ENCODE results near the gene RGS10. TPM values are rescaled to one million over a fixed set of nuclear protein-coding genes. Genes with fewer than 3 reads are reported as not detected.

Gene RGS10
- total and polyA plus RNA-seq, 9 donors: 34.1 to 60.7 (median 46.2) TPM

DNA sequence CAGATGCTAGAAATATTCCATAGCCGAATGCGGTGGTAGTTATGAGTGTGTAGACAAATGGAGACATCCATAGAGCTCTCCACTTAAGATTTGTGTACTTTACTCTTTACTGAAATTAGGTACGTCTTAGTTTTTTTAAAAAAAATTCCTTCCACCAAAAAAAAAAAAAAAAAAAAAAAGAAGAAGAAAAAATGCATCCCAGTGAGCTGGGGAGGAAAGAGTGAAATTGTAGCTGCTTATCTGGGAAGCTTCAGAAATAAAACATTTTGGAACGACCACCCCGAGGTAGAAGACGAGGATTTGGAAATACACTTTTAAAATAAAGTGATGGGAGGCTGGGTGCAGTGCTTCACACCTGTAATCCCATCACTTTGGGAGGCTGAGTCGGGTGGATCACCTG is 53.8 kb downstream of the RGS10 start:
- Histone ChIP-seq H3K4me3 (ENCODE audit: low read length) (no peak overlapping the region), H3K4me1 (ENCODE audit: control insufficient read depth, insufficient read depth, low read length) (peaks cover 18% of the 10 kb centered on the region), H3K27ac (ENCODE audit: low read length) (no peak overlapping the region), H3K9me3 (replicated peaks; ENCODE audit: control insufficient read depth, low read depth, low read length) (no peaks in the 10 kb centered on the region), H3K27me3 (ENCODE audit: control insufficient read depth, insufficient read depth, low read length) (no peaks in the 10 kb centered on the region), H3K36me3 (ENCODE audit: control insufficient read depth, insufficient read depth, low read length) (no peaks in the 10 kb centered on the region)
- DNase-seq: no peak
- WGBS (ENCODE audit: insufficient coverage): no CpG with 5 or more reads among the region's 7 CpGs

DNA sequence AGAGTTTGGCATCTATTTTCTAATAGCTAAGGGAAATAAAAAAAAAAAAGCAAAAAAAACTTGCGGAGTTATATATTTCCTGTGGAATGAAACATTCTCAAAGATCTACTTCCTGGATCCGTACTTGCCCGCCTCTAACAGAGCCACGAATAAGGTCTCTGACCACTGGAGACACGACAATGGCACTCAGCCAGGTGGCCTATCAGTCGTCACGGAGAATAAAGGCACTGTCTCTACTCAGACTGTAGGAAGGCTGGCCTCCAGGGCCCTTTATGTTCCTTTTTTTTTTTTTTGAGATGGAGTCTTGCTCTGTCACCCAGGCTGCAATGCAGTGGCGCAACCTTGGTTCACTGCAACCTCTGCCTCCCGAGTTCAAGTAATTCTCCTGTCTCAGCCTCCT is 58.7 kb downstream of the RGS10 start:
- Histone ChIP-seq H3K4me3 (ENCODE audit: low read length) (no peak overlapping the region), H3K9me3 (replicated peaks; ENCODE audit: control insufficient read depth, low read depth, low read length) (no peaks in the 10 kb centered on the region), H3K27ac (ENCODE audit: low read length) (no peak overlapping the region), H3K27me3 (ENCODE audit: control insufficient read depth, insufficient read depth, low read length) (peaks cover 7% of the 10 kb centered on the region), H3K36me3 (ENCODE audit: control insufficient read depth, insufficient read depth, low read length) (no peaks in the 10 kb centered on the region), H3K4me1 (ENCODE audit: control insufficient read depth, insufficient read depth, low read length) (peaks cover 3% of the 10 kb centered on the region)
- 34% methylated on average over 6 of the region's 9 CpGs for WGBS (ENCODE audit: insufficient coverage)
- DNase-seq: no peak

GRCh38 chr10:119483001-119483400 is 59.5 kb downstream of the RGS10 start:
- Histone ChIP-seq H3K9me3 (replicated peaks; ENCODE audit: control insufficient read depth, low read depth, low read length) (no peaks in the 10 kb centered on the region), H3K27ac (ENCODE audit: low read length) (no peak overlapping the region), H3K4me1 (ENCODE audit: control insufficient read depth, insufficient read depth, low read length) (peaks cover 5% of the 10 kb centered on the region), H3K36me3 (ENCODE audit: control insufficient read depth, insufficient read depth, low read length) (no peaks in the 10 kb centered on the region), H3K27me3 (ENCODE audit: control insufficient read depth, insufficient read depth, low read length) (peaks cover 7% of the 10 kb centered on the region), H3K4me3 (ENCODE audit: low read length) (no peak overlapping the region)
- 100% methylated on average over 1 of the region's 6 CpGs for WGBS (ENCODE audit: insufficient coverage)
- no peak for DNase-seq

DNA sequence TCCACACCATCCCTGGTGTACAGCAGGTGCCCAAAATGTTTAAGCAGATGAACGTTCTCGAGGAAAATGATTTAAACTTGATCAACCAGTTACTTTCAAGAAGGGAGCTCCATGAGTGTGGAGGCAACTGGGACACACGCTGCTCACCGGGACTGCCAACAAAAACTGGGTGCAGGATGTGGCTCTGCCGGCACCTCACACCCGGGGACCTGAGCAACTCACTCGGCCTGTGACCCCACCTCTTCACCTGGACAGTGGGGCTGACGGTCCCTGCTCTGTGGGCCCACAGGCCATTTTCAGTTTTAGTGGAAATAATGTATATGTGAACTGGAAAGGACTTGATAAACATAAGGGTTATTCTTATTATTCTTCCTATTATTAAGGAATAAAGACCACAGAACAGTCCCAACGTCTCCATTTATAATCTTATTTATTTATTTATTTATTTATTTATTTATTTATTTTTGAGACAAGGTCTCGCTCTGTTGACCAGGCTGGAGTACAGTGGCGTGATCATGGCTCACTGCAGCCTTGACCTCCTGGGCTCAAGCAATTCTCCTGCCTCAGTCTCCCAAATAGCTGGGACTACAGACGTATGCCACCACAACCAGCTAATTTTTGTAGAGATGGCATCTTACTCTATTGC is 60.6 kb downstream of the RGS10 start:
- H3K36me3 ChIP-seq (ENCODE audit: control insufficient read depth, insufficient read depth, low read length): no peaks in the 10 kb centered on the region
- 95% methylated on average over 4 of the region's 12 CpGs for WGBS (ENCODE audit: insufficient coverage)
- no peak for DNase-seq
- H3K27ac ChIP-seq (ENCODE audit: low read length): no peak overlapping the region
- no peaks in the 10 kb centered on the region for H3K9me3 ChIP-seq (replicated peaks; ENCODE audit: control insufficient read depth, low read depth, low read length)
- peaks cover 9% of the 10 kb centered on the region for H3K27me3 ChIP-seq (ENCODE audit: control insufficient read depth, insufficient read depth, low read length)
- H3K4me3 ChIP-seq (ENCODE audit: low read length): no peak overlapping the region
- peaks cover 5% of the 10 kb centered on the region for H3K4me1 ChIP-seq (ENCODE audit: control insufficient read depth, insufficient read depth, low read length)

DNA sequence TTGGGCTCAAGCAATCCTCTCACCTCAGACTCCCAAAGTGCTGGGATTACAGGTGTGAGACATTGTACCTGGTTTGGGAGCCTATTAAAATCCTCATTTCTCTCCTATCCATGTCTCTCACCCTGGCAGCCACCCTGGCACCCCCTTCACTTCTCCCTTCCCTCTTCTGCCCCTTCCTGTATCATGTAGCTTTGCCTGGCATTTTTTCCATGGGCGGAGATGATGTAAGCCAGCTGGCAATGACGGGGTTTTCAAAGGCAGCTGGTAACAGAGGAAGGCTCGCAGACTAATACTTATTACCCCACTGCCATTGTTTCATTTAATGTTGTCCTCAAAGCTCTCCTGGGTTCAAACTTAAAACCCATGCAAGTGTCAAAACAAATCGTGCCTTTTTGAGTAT is 61.9 kb downstream of the RGS10 start:
- no peak overlapping the region for H3K27ac ChIP-seq (ENCODE audit: low read length)
- no peak overlapping the region for H3K4me3 ChIP-seq (ENCODE audit: low read length)
- DNase-seq: peak; percentile 73
- H3K4me1 ChIP-seq (ENCODE audit: control insufficient read depth, insufficient read depth, low read length): peaks cover 5% of the 10 kb centered on the region
- no peaks in the 10 kb centered on the region for H3K36me3 ChIP-seq (ENCODE audit: control insufficient read depth, insufficient read depth, low read length)
- peaks cover 9% of the 10 kb centered on the region for H3K27me3 ChIP-seq (ENCODE audit: control insufficient read depth, insufficient read depth, low read length)
- no CpG with 5 or more reads among the region's 4 CpGs for WGBS (ENCODE audit: insufficient coverage)
- H3K9me3 ChIP-seq (replicated peaks; ENCODE audit: control insufficient read depth, low read depth, low read length): no peaks in the 10 kb centered on the region

DNA sequence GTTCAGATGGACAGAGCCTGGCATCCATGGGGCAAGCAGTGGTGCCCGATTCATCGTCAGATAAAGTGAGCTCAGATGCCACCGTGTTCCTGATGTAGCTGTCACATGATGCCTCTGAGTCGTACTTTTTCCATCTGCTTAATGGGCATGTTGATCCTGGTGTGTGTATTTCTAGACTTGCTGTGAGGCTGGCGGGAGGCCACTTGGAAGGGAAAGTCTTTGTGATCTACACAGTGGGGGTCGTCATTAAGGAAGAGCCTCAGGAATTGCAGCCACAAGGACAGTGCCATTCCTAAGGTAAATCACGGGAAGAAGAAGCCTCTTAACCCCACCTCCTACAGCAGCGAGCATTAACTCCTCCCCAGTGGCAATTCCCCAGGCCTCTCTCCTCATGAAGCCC is 63.0 kb downstream of the RGS10 start:
- Histone ChIP-seq H3K9me3 (replicated peaks; ENCODE audit: control insufficient read depth, low read depth, low read length) (no peaks in the 10 kb centered on the region), H3K27ac (ENCODE audit: low read length) (no peak overlapping the region), H3K27me3 (ENCODE audit: control insufficient read depth, insufficient read depth, low read length) (peaks cover 9% of the 10 kb centered on the region), H3K36me3 (ENCODE audit: control insufficient read depth, insufficient read depth, low read length) (no peaks in the 10 kb centered on the region), H3K4me3 (ENCODE audit: low read length) (no peak overlapping the region), H3K4me1 (ENCODE audit: control insufficient read depth, insufficient read depth, low read length) (peaks cover 5% of the 10 kb centered on the region)
- 32% methylated on average over 6 of the region's 8 CpGs for WGBS (ENCODE audit: insufficient coverage)
- no peak for DNase-seq

GRCh38 chr10:119478811-119479341 is 63.6 kb downstream of the RGS10 start:
- WGBS (ENCODE audit: insufficient coverage): 32% methylated on average over 5 of the region's 6 CpGs
- Histone ChIP-seq H3K27me3 (ENCODE audit: control insufficient read depth, insufficient read depth, low read length) (peaks cover 9% of the 10 kb centered on the region), H3K9me3 (replicated peaks; ENCODE audit: control insufficient read depth, low read depth, low read length) (no peaks in the 10 kb centered on the region), H3K4me1 (ENCODE audit: control insufficient read depth, insufficient read depth, low read length) (peaks cover 5% of the 10 kb centered on the region), H3K36me3 (ENCODE audit: control insufficient read depth, insufficient read depth, low read length) (no peaks in the 10 kb centered on the region), H3K4me3 (ENCODE audit: low read length) (no peak overlapping the region), H3K27ac (ENCODE audit: low read length) (no peak overlapping the region)
- no peak for DNase-seq

- H3K27me3 ChIP-seq (ENCODE audit: control insufficient read depth, insufficient read depth, low read length): peaks cover 9% of the 10 kb centered on the region
- H3K4me3 ChIP-seq (ENCODE audit: low read length): no peak overlapping the region
- 45% methylated on average over 4 of the region's 8 CpGs for WGBS (ENCODE audit: insufficient coverage)
- no peaks in the 10 kb centered on the region for H3K9me3 ChIP-seq (replicated peaks; ENCODE audit: control insufficient read depth, low read depth, low read length)
- DNase-seq: no peak
- no peak overlapping the region for H3K27ac ChIP-seq (ENCODE audit: low read length)
- no peaks in the 10 kb centered on the region for H3K36me3 ChIP-seq (ENCODE audit: control insufficient read depth, insufficient read depth, low read length)
- peaks cover 5% of the 10 kb centered on the region for H3K4me1 ChIP-seq (ENCODE audit: control insufficient read depth, insufficient read depth, low read length)
These were observed 64.3 kb downstream of the RGS10 start for GRCh38 chr10:119478111-119478802.

GRCh38 chr10:119477444-119477843 is 65.1 kb downstream of the RGS10 start:
- Histone ChIP-seq H3K36me3 (ENCODE audit: control insufficient read depth, insufficient read depth, low read length) (no peaks in the 10 kb centered on the region), H3K9me3 (replicated peaks; ENCODE audit: control insufficient read depth, low read depth, low read length) (no peaks in the 10 kb centered on the region), H3K4me3 (ENCODE audit: low read length) (no peak overlapping the region), H3K27me3 (ENCODE audit: control insufficient read depth, insufficient read depth, low read length) (peaks cover 9% of the 10 kb centered on the region), H3K27ac (ENCODE audit: low read length) (no peak overlapping the region), H3K4me1 (ENCODE audit: control insufficient read depth, insufficient read depth, low read length) (peaks cover 5% of the 10 kb centered on the region)
- DNase-seq: no peak
- no CpG with 5 or more reads among the region's 3 CpGs for WGBS (ENCODE audit: insufficient coverage)

DNA sequence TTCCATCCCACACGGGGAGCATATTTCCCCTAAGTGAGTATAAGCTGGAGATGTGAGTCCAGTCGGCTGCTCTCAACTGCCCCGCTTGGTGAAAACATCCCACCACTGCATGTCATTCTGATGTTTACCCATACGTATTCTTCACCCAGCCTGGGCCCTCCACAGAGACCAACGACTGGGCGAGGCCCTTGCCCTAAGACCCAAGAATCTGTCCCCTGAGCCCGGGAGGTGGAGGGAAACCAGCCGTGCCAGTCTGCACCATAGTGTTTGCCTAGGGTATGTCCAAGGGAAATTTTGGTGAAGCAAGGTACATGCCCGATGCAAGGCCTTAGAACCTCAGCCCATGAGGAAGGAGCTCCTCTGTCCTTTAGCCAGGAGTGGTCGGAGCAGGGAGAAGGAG is 67.9 kb downstream of the RGS10 start:
- WGBS (ENCODE audit: insufficient coverage): 87% methylated on average over 7 of the region's 10 CpGs

More for the DNA sequence above, 67.9 kb downstream of the RGS10 start:
- no peaks in the 10 kb centered on the region for H3K36me3 ChIP-seq (ENCODE audit: control insufficient read depth, insufficient read depth, low read length)
- H3K4me3 ChIP-seq (ENCODE audit: low read length): no peak overlapping the region
- no peak overlapping the region for H3K27ac ChIP-seq (ENCODE audit: low read length)
- no peaks in the 10 kb centered on the region for H3K9me3 ChIP-seq (replicated peaks; ENCODE audit: control insufficient read depth, low read depth, low read length)
- H3K27me3 ChIP-seq (ENCODE audit: control insufficient read depth, insufficient read depth, low read length): peaks cover 6% of the 10 kb centered on the region
- peaks cover 3% of the 10 kb centered on the region for H3K4me1 ChIP-seq (ENCODE audit: control insufficient read depth, insufficient read depth, low read length)
- DNase-seq: no peak
